K562 (cell line): Measurements from ENCODE around the gene SIDT2. TPM values are rescaled to one million over a fixed set of nuclear protein-coding genes. Genes with fewer than 3 reads are reported as not detected.
A peak's percentile ranks its signal among the peaks of the same experiment; 100 is the strongest.

Experiments
- FUS ChIP-seq: fragments of 200-400 bp; formaldehyde crosslinking; optimal IDR thresholded peaks from 2 replicates; pipeline ENCODE3; 2017; ENCODE audit warnings: low read depth, low read length
- HEY1 ChIP-seq: fragments of 250-450 bp; sonication (Bioruptor Pico); IDR thresholded peaks from 2 replicates; pipeline ENCODE4 v1.5.0; 2020; ENCODE audit warnings: mild to moderate bottlenecking, moderate library complexity, borderline replicate concordance
- KAT7 ChIP-seq: sonication (generic); formaldehyde crosslinking; IDR thresholded peaks from 2 replicates; pipeline ENCODE4 v1.8.0; 2022; ENCODE audit warnings: missing genetic modification reagents, mild to moderate bottlenecking, borderline replicate concordance
- NR2C2 ChIP-seq, 2 experiments: fragments of 200-800 bp in 1 of 2; sonication (Bioruptor generic) in 1 of 2; sonication (generic) in 1 of 2; formaldehyde crosslinking in 1 of 2; IDR thresholded peaks; 2 replicates each; pipeline versions ENCODE4 v1.6.1 to v1.8.0; 2016 to 2022; ENCODE audit warnings: mild to moderate bottlenecking in 1 of 2, missing compliant biosample characterization in 1 of 2, missing genetic modification characterization in 1 of 2, missing genetic modification reagents in 1 of 2
- POLR2G ChIP-seq: fragments of 200-400 bp; formaldehyde crosslinking; IDR thresholded peaks from 2 replicates; pipeline ENCODE4 v1.6.1; 2017; ENCODE audit warnings: low read depth, mild to moderate bottlenecking, antibody characterized with exemption, low read length, moderate library complexity
- PYGO2 ChIP-seq: fragments of 450-650 bp; IDR thresholded peaks from 2 replicates; pipeline ENCODE4 v1.6.1; 2016; ENCODE audit warnings: mild to moderate bottlenecking, missing genetic modification characterization, moderate library complexity, missing compliant biosample characterization
- RBBP5 ChIP-seq: fragments of 200-600 bp; sonication (generic); IDR thresholded peaks from 2 replicates; pipeline ENCODE4 v1.6.1; 2012; ENCODE audit warnings: borderline replicate concordance, mild to moderate bottlenecking, low read length, control low read depth, inconsistent platforms; ENCODE audit not compliant: insufficient read depth, poor library complexity, severe bottlenecking
- RBFOX2 ChIP-seq: fragments of 200-400 bp; formaldehyde crosslinking; IDR thresholded peaks from 2 replicates; pipeline ENCODE4 v1.6.1; 2017; ENCODE audit warnings: low read depth, mild to moderate bottlenecking, low read length, moderate library complexity
- SAP30 ChIP-seq: fragments of 200-600 bp; sonication (generic); IDR thresholded peaks from 2 replicates; pipeline ENCODE4 v1.6.1; 2012; ENCODE audit warnings: borderline replicate concordance, low read depth, mild to moderate bottlenecking, moderate library complexity, low read length, control low read depth, inconsistent platforms; ENCODE audit not compliant: insufficient read depth, poor library complexity, severe bottlenecking
- YY1 ChIP-seq, 3 experiments: IDR thresholded peaks; 2 replicates each; pipeline ENCODE4 v1.6.1; 2011; ENCODE audit warnings: low read length in 2 of 3, mild to moderate bottlenecking in 2 of 3, moderate library complexity in 2 of 3, borderline replicate concordance in 1 of 3, control low read depth in 1 of 3, low read depth in 1 of 3; ENCODE audit not compliant: insufficient read depth in 3 of 3, insufficient replicate concordance in 2 of 3, control insufficient read depth in 1 of 3, insufficient read length in 1 of 3; ENCODE audit errors: extremely low read depth in 1 of 3
- ZBTB1 ChIP-seq: sonication (generic); formaldehyde crosslinking; IDR thresholded peaks from 2 replicates; pipeline ENCODE4 v1.8.1; 2023; ENCODE audit warnings: missing genetic modification reagents, low read depth, mild to moderate bottlenecking, borderline replicate concordance
- polyA plus RNA-seq, 8 experiments: library from polyadenylated mRNA; depleted of rRNA in 4 of 8; stranded (reverse) in 5 of 8; unstranded in 3 of 8; fragments of >200 nt; fragmentation: Nextera tagmentation in 2 of 8; fragmentation: Illumina TruSeq in 1 of 8; extraction: Ambion mirVana in 2 of 8; extraction: Trizol in 1 of 8; gene quantifications; 2 replicates each; pipeline versions ENCODE4 v1.2.1 to v1.2.3, GENCODE V29; 2011 to 2014; ENCODE audit warnings: inconsistent platforms in 1 of 8, missing spikeins in 1 of 8
- total RNA-seq, 7 experiments: library from RNA; depleted of rRNA in 6 of 7; stranded (reverse); fragments of >200 nt in 6 of 7; fragmentation: Illumina TruSeq in 2 of 7; extraction: Trizol in 2 of 7; gene quantifications; 2 replicates each; pipeline versions ENCODE4 v1.2.1 to v1.2.3, GENCODE V29; 2011 to 2021; ENCODE audit warnings: low replicate concordance in 1 of 7
- TF ChIP-seq, protein P1 (sequence below): fragments of 200-800 bp; sonication (Bioruptor generic); IDR thresholded peaks from 2 replicates; pipeline ENCODE4 v1.6.1; 2017; ENCODE audit warnings: missing genetic modification characterization, missing compliant biosample characterization
- TF ChIP-seq, protein P2 (sequence below): fragments of 150-350 bp; conservative IDR thresholded peaks from 2 replicates; pipeline ENCODE4 v1.6.1; 2014; ENCODE audit warnings: low read length
- TF ChIP-seq, protein P3 (sequence below), 2 experiments: IDR thresholded peaks; 2 replicates each; pipeline ENCODE4 v1.6.1; 2012; ENCODE audit warnings: improper control_type of control experiment in 2 of 2, low read depth in 2 of 2, low read length in 2 of 2, borderline replicate concordance in 1 of 2

The SIDT2 gene
- total and polyA plus RNA-seq, 9 of the 15 experiments (the other 6 are each of a cell fraction or from before 2014, with no cell fraction given) = 2.4 to 20.2 (median 6.5) TPM

DNA sequence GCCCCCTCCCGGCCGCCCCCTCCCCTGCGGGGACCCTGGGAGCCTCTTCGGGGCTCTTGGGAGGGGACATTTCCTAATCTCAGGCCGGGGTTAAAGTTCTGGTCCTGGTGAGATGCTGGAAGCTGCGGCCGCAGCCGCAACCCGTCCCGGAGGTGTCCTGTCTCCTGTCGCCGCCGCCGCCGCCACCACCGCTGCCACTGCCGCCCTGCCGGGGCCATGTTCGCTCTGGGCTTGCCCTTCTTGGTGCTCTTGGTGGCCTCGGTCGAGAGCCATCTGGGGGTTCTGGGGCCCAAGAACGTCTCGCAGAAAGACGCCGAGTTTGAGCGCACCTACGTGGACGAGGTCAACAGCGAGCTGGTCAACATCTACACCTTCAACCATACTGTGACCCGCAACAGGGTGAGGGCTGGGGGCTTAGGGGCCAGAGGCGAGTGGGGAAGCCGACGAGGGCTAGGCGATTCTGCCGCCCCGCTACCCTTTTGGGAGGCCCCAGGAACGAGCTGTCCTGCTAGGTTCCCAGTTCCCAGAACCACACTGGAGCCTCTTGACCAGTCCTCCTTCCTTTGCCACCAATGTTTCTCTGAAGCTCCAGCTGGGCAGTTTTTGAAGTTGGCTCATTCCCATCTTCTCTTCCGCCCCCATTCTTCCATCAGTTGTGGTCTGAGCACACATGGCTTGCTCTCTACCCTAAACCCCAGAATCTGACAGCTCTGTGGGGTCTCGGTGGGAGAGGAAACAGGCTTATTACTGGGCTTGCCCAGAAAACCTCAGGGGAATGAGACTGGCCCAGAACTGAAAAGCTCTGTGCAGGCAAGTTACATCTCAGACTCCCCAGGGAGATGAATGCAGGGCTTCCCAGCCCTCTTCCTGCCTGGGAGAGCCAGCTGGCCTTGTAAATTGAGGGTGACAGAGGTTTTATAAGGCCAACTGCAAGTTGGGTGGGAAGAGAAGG lies 781 bp downstream of the SIDT2 start (continued):
- TF ChIP-seq RBBP5 (peak; percentile 53), YY1 (IDR thresholded peaks at IDR 0.05; ENCODE audit: borderline replicate concordance in 1 of 3, control insufficient read depth in 1 of 3, extremely low read depth in 1 of 3, insufficient read depth in 3 of 3, insufficient read length in 1 of 3, insufficient replicate concordance in 2 of 3, low read depth in 1 of 3, low read length in 2 of 3) (peak in 2 of 3 experiments; percentile 33 to 51), POLR2G (peak; percentile 79), SAP30 (peak; percentile 12), KAT7 (CRISPR knock-in tag) (0 out of 2 replicates have a peak, but pooled peaks have one; percentile 16), NR2C2 (CRISPR knock-in tag; IDR thresholded peaks at IDR 0.05) (no peak), NR2C2 (tag; IDR thresholded peaks at IDR 0.05) (0 out of 2 replicates have a peak, but pooled peaks have one; percentile 47), HEY1 (no peak), ZBTB1 (CRISPR knock-in tag) (peak; percentile 62; the same call in 1 of the 2 replicates), FUS (no peak), RBFOX2 (peak; percentile 55; the same call in 1 of the 2 replicates), PYGO2 (tag) (0 out of 2 replicates have a peak, but pooled peaks have one; percentile 15)
- TF ChIP-seq, protein P1, sequence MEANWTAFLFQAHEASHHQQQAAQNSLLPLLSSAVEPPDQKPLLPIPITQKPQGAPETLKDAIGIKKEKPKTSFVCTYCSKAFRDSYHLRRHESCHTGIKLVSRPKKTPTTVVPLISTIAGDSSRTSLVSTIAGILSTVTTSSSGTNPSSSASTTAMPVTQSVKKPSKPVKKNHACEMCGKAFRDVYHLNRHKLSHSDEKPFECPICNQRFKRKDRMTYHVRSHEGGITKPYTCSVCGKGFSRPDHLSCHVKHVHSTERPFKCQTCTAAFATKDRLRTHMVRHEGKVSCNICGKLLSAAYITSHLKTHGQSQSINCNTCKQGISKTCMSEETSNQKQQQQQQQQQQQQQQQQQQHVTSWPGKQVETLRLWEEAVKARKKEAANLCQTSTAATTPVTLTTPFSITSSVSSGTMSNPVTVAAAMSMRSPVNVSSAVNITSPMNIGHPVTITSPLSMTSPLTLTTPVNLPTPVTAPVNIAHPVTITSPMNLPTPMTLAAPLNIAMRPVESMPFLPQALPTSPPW (CRISPR knock-in tag) = peak; percentile 18
- TF ChIP-seq, protein P2, sequence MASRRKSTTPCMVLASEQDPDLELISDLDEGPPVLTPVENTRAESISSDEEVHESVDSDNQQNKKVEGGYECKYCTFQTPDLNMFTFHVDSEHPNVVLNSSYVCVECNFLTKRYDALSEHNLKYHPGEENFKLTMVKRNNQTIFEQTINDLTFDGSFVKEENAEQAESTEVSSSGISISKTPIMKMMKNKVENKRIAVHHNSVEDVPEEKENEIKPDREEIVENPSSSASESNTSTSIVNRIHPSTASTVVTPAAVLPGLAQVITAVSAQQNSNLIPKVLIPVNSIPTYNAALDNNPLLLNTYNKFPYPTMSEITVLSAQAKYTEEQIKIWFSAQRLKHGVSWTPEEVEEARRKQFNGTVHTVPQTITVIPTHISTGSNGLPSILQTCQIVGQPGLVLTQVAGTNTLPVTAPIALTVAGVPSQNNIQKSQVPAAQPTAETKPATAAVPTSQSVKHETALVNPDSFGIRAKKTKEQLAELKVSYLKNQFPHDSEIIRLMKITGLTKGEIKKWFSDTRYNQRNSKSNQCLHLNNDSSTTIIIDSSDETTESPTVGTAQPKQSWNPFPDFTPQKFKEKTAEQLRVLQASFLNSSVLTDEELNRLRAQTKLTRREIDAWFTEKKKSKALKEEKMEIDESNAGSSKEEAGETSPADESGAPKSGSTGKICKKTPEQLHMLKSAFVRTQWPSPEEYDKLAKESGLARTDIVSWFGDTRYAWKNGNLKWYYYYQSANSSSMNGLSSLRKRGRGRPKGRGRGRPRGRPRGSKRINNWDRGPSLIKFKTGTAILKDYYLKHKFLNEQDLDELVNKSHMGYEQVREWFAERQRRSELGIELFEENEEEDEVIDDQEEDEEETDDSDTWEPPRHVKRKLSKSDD = no peak
- TF ChIP-seq, protein P3, sequence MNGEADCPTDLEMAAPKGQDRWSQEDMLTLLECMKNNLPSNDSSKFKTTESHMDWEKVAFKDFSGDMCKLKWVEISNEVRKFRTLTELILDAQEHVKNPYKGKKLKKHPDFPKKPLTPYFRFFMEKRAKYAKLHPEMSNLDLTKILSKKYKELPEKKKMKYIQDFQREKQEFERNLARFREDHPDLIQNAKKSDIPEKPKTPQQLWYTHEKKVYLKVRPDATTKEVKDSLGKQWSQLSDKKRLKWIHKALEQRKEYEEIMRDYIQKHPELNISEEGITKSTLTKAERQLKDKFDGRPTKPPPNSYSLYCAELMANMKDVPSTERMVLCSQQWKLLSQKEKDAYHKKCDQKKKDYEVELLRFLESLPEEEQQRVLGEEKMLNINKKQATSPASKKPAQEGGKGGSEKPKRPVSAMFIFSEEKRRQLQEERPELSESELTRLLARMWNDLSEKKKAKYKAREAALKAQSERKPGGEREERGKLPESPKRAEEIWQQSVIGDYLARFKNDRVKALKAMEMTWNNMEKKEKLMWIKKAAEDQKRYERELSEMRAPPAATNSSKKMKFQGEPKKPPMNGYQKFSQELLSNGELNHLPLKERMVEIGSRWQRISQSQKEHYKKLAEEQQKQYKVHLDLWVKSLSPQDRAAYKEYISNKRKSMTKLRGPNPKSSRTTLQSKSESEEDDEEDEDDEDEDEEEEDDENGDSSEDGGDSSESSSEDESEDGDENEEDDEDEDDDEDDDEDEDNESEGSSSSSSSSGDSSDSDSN (IDR thresholded peaks at IDR 0.05; ENCODE audit: borderline replicate concordance in 1 of 2, low read depth in 2 of 2, low read length in 2 of 2) = peak; percentile 7 to 66; a peak in 2 of 4 replicates
